RWPE1 (cell line): ENCODE results near the gene PPFIBP1.

Experiments
- CTCF ChIA-PET: fragments of 350-600 bp; sonication (Branson Sonifier 250); formaldehyde crosslinking; extraction: SDS; loops from one replicate; lab custom pipeline; 2021; lab: Yijun Ruan, JAX
- POLR2A ChIA-PET: fragments of 400-600 bp; formaldehyde crosslinking; extraction: SDS; loops from one replicate; lab custom pipeline; 2020; ENCODE audit warnings: antibody characterized with exemption; ENCODE audit not compliant: low non-redundant PET; lab: Yijun Ruan, JAX
- DNase-seq: peaks from one replicate; pipeline ENCODE4 v3.0.0; 2012; ENCODE audit warnings: low spot score
- H3K27ac ChIP-seq: fragments of 450-650 bp; 2 replicates; pipeline ENCODE4 v1.5.1; 2017
- TF ChIP-seq, protein P1 (sequence below): fragments of 450-650 bp; conservative IDR thresholded peaks from 2 replicates; pipeline ENCODE4 v1.5.1; 2017; ENCODE audit warnings: low read depth, mild to moderate bottlenecking

PPFIBP1 gene

GRCh38 chr12:27534060-27534764 lies 10.2 kb downstream of the PPFIBP1 start:
- H3K27ac ChIP-seq = no peak overlapping the region
- CTCF ChIA-PET = no interaction called here
- DNase-seq = no peak
- POLR2A ChIA-PET = no interaction called here
- TF ChIP-seq, protein P1, sequence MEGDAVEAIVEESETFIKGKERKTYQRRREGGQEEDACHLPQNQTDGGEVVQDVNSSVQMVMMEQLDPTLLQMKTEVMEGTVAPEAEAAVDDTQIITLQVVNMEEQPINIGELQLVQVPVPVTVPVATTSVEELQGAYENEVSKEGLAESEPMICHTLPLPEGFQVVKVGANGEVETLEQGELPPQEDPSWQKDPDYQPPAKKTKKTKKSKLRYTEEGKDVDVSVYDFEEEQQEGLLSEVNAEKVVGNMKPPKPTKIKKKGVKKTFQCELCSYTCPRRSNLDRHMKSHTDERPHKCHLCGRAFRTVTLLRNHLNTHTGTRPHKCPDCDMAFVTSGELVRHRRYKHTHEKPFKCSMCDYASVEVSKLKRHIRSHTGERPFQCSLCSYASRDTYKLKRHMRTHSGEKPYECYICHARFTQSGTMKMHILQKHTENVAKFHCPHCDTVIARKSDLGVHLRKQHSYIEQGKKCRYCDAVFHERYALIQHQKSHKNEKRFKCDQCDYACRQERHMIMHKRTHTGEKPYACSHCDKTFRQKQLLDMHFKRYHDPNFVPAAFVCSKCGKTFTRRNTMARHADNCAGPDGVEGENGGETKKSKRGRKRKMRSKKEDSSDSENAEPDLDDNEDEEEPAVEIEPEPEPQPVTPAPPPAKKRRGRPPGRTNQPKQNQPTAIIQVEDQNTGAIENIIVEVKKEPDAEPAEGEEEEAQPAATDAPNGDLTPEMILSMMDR = no peak

GRCh38 chr12:27534765-27535161 lies 10.8 kb downstream of the PPFIBP1 start:
- CTCF ChIA-PET = no interaction called here
- no peak overlapping the region for H3K27ac ChIP-seq
- no peak for DNase-seq
- TF ChIP-seq, protein P1 = no peak
- POLR2A ChIA-PET = no interaction called here

- no peak overlapping the region for H3K27ac ChIP-seq
- TF ChIP-seq, protein P1 = no peak
- no peak for DNase-seq
- ChIA-PET POLR2A (no interaction called here), CTCF (no interaction called here)
Observed at GRCh38 chr12:27535318-27535717, 11.3 kb downstream of the PPFIBP1 start.

DNA sequence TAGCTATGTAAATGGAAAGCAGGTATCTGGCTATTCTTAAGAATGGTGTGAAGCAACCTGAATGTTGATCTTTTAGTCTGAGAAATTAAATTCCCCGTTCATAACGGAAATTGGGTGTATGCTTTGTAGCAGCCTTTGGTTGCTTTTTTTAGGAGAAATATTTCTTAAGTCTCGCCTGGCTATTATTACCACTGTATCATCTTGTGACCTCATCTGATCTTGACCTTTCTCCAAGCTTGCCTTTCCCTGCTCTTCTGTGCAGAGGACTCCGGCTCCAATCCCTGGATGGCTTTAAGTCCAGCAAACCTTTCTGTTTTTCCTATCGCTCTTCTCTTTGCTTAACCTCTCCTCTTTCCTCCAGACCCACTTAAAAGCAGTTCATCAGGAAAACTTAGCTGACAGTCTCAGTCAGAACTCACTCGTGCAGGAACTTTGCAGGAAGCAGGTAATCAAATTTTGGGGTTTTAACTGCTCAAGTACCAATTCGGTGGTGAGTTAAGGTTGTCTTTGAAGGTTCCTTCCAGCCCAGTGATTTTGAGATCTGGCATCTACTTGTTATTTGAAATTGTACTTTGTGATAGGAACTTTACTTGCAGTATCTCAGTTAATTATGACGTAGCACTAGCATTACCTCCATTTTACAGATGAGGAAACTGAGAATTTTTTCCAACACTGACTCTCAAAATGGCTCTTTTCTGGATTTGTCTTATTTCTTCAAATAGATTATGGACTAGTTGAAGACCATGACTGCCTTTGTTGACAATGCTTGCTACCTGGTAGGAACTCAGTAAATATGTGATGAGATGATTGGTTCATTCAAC lies 14.1 kb downstream of the PPFIBP1 start:
- TF ChIP-seq, protein P1 = no peak
- POLR2A ChIA-PET = no interaction called here
- no peak overlapping the region for H3K27ac ChIP-seq
- CTCF ChIA-PET = interaction anchor here (0.7 kb wide), 1 partner anchor 16 kb away, joined by 4 read pairs; no protein-coding TSS in a partner anchor
- DNase-seq = no peak

DNA sequence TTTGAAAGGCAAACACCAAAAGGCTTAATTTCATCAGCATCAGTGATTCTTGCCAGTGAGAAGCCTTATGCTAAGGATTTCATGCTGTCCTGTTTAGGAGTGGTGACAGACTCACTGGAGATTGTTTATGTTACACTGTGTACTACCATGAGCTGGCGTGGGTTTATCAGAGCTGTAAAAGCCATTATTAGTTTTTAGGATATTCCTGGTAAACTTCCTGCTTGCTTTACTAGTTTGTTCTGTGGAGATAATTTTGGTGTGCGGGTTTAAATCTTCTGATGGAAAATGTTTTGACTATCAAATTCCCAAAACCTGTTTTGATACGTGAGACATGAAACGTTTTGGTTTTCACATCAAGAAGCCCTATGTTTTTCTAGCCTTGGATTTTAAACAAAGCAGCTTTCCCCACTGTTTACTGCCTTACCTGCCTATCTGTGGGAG lies 15.2 kb downstream of the PPFIBP1 start:
- DNase-seq = no peak

More for the DNA sequence above, 15.2 kb downstream of the PPFIBP1 start:
- ChIA-PET CTCF (interaction anchor here (0.6 kb wide), 1 partner anchor 417 kb away, joined by 3 read pairs; no protein-coding TSS in a partner anchor), POLR2A (no interaction called here)
- H3K27ac ChIP-seq = no peak overlapping the region
- TF ChIP-seq, protein P1 = no peak
